NT2/D1 (cell line): ENCODE data around the gene CD84.
"Not testable (repeated sequence)": the region's sequence is repeated elsewhere in the genome, so short reads cannot be mapped to it uniquely, and the experiment has no call there.

Experiments used
- YY1 ChIP-seq: IDR thresholded peaks from 2 replicates; pipeline ENCODE4 v1.6.1; 2011; ENCODE audit not compliant: insufficient read length, insufficient read depth
- ZNF274 ChIP-seq: IDR thresholded peaks from 2 replicates; pipeline ENCODE4 v1.6.1; 2011; ENCODE audit warnings: mild to moderate bottlenecking, low read depth, low read length

DNA sequence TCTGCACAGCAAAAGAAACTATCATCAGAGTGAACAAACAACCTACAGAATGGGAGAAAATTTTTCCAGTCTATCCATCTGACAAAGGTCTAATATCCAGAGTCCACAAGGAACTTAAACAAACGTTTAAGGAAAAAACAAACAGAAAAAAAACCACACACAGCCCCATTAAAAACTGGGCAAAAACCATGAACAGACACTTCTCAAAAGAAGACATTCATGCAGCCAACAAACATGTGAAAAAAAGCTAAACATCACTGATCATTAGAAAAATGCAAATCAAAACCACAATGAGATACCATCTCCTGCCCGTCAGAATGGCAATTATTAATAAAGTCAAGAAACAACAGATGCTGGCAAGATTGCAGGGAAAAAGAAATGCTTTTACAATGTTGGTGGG, 16.6 kb downstream of the CD84 start:
- not testable (repeated sequence) for TF ChIP-seq ZNF274, YY1
